GM12875 (cell line): ENCODE data around the gene CCDC148.
"Not testable (repeated sequence)": the region's sequence is repeated elsewhere in the genome, so short reads cannot be mapped to it uniquely, and the experiment has no call there.

Experiments
- H3K4me3 ChIP-seq: one replicate; pipeline ENCODE4 v1.5.1; 2011; ENCODE audit warnings: low read depth, low read length, control low read depth
- CTCF ChIP-seq: IDR thresholded peaks from 2 replicates; pipeline ENCODE4 v1.5.1; 2011; ENCODE audit warnings: low read depth, mild to moderate bottlenecking, control low read depth, inconsistent platforms, low read length, moderate library complexity, borderline replicate concordance; ENCODE audit not compliant: insufficient read depth

The CCDC148 gene

GRCh38 chr2:158313734-158314133 lies 142.8 kb downstream of the CCDC148 start:
- TF ChIP-seq CTCF = no peak
- H3K4me3 ChIP-seq = no peak overlapping the region

- H3K4me3 ChIP-seq = no peak overlapping the region
- no peak for TF ChIP-seq CTCF
These were observed 143.6 kb downstream of the CCDC148 start for GRCh38 chr2:158312981-158313380.

GRCh38 chr2:158310407-158310806 lies 146.1 kb downstream of the CCDC148 start:
- not testable (repeated sequence) for H3K4me3 ChIP-seq

- no peak overlapping the region for H3K4me3 ChIP-seq
- TF ChIP-seq CTCF = no peak
These were observed 151.1 kb downstream of the CCDC148 start for GRCh38 chr2:158305501-158305900.

GRCh38 chr2:158300394-158300793 lies 156.2 kb downstream of the CCDC148 start:
- no peak for TF ChIP-seq CTCF
- no peak overlapping the region for H3K4me3 ChIP-seq

- no peak for TF ChIP-seq CTCF
These were observed 158.9 kb downstream of the CCDC148 start for GRCh38 chr2:158297606-158298005.

GRCh38 chr2:158297120-158297519 lies 159.4 kb downstream of the CCDC148 start:
- H3K4me3 ChIP-seq = no peak overlapping the region
- no peak for TF ChIP-seq CTCF

More at GRCh38 chr2:158297606-158298005, 158.9 kb downstream of the CCDC148 start:
- H3K4me3 ChIP-seq = no peak overlapping the region

GRCh38 chr2:158293722-158294121 lies 162.8 kb downstream of the CCDC148 start:
- H3K4me3 ChIP-seq = no peak overlapping the region
- TF ChIP-seq CTCF = no peak
